Neural cell (in vitro differentiated cells): ENCODE data around the gene TPSD1. TPM values are rescaled to one million over a fixed set of nuclear protein-coding genes. Genes with fewer than 3 reads are reported as not detected.

Experiments used
- H2AFZ ChIP-seq: fragments of 200-600, 300-800 bp; sonication (generic), shearing (Covaris generic); 2 replicates; pipeline ENCODE4 v1.6.0; 2014; ENCODE audit warnings: low read depth, mild to moderate bottlenecking, antibody characterized with exemption, low read length, moderate library complexity
- H3F3A ChIP-seq: fragments of 200-600 bp; shearing (Covaris generic); 2 replicates; pipeline ENCODE4 v1.6.1; 2016; ENCODE audit warnings: mild to moderate bottlenecking, moderate library complexity, mixed read lengths, antibody characterized with exemption, low read length; ENCODE audit not compliant: insufficient read depth, poor library complexity, severe bottlenecking
- H3K27ac ChIP-seq: fragments of 200-600, 300-800 bp; sonication (generic), shearing (Covaris generic); 2 replicates; pipeline ENCODE4 v1.5.1; 2014; ENCODE audit warnings: mild to moderate bottlenecking, low read length, moderate library complexity
- H3K27me3 ChIP-seq: fragments of 300-800, 200-600 bp; sonication (generic), shearing (Covaris generic); 2 replicates; pipeline ENCODE4 v1.6.0; 2014; ENCODE audit warnings: mild to moderate bottlenecking, low read depth, low read length, moderate library complexity; ENCODE audit not compliant: insufficient read depth
- H3K36me3 ChIP-seq: fragments of 300-800, 200-600 bp; sonication (generic), shearing (Covaris generic); 2 replicates; pipeline ENCODE4 v1.5.1; 2014; ENCODE audit warnings: mild to moderate bottlenecking, antibody characterized with exemption, low read length, moderate library complexity; ENCODE audit not compliant: insufficient read depth
- H3K4me2 ChIP-seq: fragments of 300-800, 200-600 bp; sonication (generic), shearing (Covaris generic); 2 replicates; pipeline ENCODE4 v1.6.0; 2014; ENCODE audit warnings: mild to moderate bottlenecking, low read length
- H3K4me3 ChIP-seq: fragments of 300-800, 200-600 bp; sonication (generic), shearing (Covaris generic); 2 replicates; pipeline ENCODE4 v1.5.1; 2014; ENCODE audit warnings: mild to moderate bottlenecking, low read length, moderate library complexity
- H3K79me2 ChIP-seq: fragments of 200-600 bp; shearing (Covaris generic); replicated peaks from 2 replicates; pipeline ENCODE4 v1.6.0; 2014; ENCODE audit warnings: mild to moderate bottlenecking, low read length, moderate library complexity; ENCODE audit not compliant: insufficient read depth
- H3K9ac ChIP-seq: fragments of 300-800, 200-600 bp; sonication (generic), shearing (Covaris generic); 2 replicates; pipeline ENCODE4 v1.6.1; 2016; ENCODE audit warnings: mild to moderate bottlenecking, low read length, mixed read lengths
- H3K9me2 ChIP-seq: fragments of 200-600 bp; shearing (Covaris generic); 2 replicates; pipeline ENCODE4 v1.6.1; 2016; ENCODE audit warnings: mild to moderate bottlenecking, low read length, mixed read lengths; ENCODE audit not compliant: insufficient read depth
- H3K9me3 ChIP-seq: fragments of 200-600, 300-800 bp; sonication (generic), shearing (Covaris generic); 2 replicates; pipeline ENCODE4 v1.6.1; 2016; ENCODE audit warnings: mild to moderate bottlenecking, mixed run types, low read length, moderate library complexity, mixed read lengths
- H4K20me1 ChIP-seq: fragments of 200-600 bp; shearing (Covaris generic); 2 replicates; pipeline ENCODE4 v1.6.1; 2016; ENCODE audit warnings: mild to moderate bottlenecking, mixed run types; ENCODE audit not compliant: insufficient read depth
- EP300 ChIP-seq: fragments of 450-650 bp; conservative IDR thresholded peaks from 2 replicates; pipeline ENCODE4 v1.6.1; 2014; ENCODE audit warnings: antibody characterized with exemption, mild to moderate bottlenecking, moderate library complexity; ENCODE audit not compliant: poor library complexity, severe bottlenecking
- EZH2 ChIP-seq: fragments of 200-600, 300-800 bp; shearing (Covaris generic), sonication (generic); IDR thresholded peaks from 2 replicates; pipeline ENCODE4 v1.6.1; 2014; ENCODE audit warnings: antibody characterized with exemption, low read length, borderline replicate concordance, mild to moderate bottlenecking; ENCODE audit not compliant: insufficient read depth, poor library complexity, severe bottlenecking
- MXI1 ChIP-seq: fragments of 450-650 bp; conservative IDR thresholded peaks from 2 replicates; pipeline ENCODE4 v1.6.1; 2014; ENCODE audit warnings: antibody characterized with exemption, mild to moderate bottlenecking; ENCODE audit not compliant: poor library complexity, severe bottlenecking
- POLR2AphosphoS5 ChIP-seq: IDR thresholded peaks from 2 replicates; pipeline ENCODE4 v1.6.1; 2012
- RAD21 ChIP-seq: fragments of 450-650 bp; conservative IDR thresholded peaks from 2 replicates; pipeline ENCODE4 v1.6.1; 2014; ENCODE audit warnings: antibody characterized with exemption, mild to moderate bottlenecking, moderate library complexity
- SMC3 ChIP-seq: fragments of 450-650 bp; conservative IDR thresholded peaks from 2 replicates; pipeline ENCODE4 v1.6.1; 2014; ENCODE audit warnings: antibody characterized with exemption, mild to moderate bottlenecking, moderate library complexity; ENCODE audit not compliant: poor library complexity
- TAF1 ChIP-seq: IDR thresholded peaks from 2 replicates; pipeline ENCODE4 v1.6.1; 2012; ENCODE audit warnings: low read depth
- polyA plus RNA-seq: library from polyadenylated mRNA; depleted of rRNA; stranded (reverse); fragments of >200 nt; gene quantifications from 2 replicates; pipeline ENCODE4 v1.2.3, GENCODE V29; 2014
- TF ChIP-seq, protein P1 (sequence below): IDR thresholded peaks from 2 replicates; pipeline ENCODE4 v1.6.1; 2012; ENCODE audit warnings: borderline replicate concordance
- TF ChIP-seq, protein P2 (sequence below): fragments of 450-650 bp; IDR thresholded peaks from 2 replicates; pipeline ENCODE4 v1.5.1; 2014; ENCODE audit warnings: antibody characterized with exemption, mild to moderate bottlenecking, moderate library complexity; ENCODE audit not compliant: poor library complexity, severe bottlenecking

Gene TPSD1
- polyA plus RNA-seq, 1 donor from 2014 or later: not detected

DNA sequence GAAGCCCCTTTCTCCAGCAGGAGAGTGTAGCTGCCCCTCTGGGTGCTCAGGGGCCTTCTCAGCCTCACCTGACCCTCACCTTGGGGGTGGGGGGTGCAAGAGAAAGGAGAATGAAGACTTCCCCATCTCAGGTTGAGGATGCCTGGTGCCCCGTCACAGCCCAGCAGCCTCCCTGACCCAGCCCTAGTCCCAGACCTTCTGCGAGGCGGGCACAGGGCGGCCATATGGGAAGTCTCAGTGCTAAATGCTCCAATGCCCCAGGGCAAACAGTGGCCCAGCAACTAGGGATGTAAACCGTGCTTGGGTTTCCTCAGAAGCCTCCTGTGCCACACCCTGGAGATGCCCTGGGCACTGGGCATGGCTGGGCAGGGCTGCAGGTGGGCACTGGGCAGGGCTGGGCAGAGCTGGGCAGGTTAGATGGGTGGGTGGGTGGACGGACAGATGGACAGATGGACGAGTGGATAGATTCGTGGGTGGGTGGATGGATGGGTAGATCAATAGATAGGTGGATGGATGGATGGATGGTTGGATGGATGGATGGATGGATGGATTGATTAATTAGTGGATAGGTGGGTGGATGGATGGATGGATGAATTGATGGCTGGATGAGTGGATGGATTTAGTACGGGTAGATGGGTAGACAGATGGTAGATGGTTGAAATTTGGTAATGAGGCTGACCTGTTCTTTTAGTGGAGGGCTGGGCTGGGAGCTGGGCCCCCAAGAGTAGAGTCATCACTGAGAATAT, 16.8 kb downstream of the TPSD1 start:
- Histone ChIP-seq H3K4me2 (no peak overlapping the region), H3K4me3 (no peak overlapping the region), H3K27ac (no peak overlapping the region), H3K27me3 (no peaks in the 10 kb centered on the region), H3K9ac (no peak overlapping the region), H3K79me2 (no peaks in the 10 kb centered on the region), H3K9me2 (no peaks in the 10 kb centered on the region), H3F3A (no peaks in the 10 kb centered on the region), H3K9me3 (no peaks in the 10 kb centered on the region), H4K20me1 (no peaks in the 10 kb centered on the region), H2AFZ (no peak overlapping the region), H3K36me3 (no peaks in the 10 kb centered on the region)
- TF ChIP-seq EZH2: no peak

DNA sequence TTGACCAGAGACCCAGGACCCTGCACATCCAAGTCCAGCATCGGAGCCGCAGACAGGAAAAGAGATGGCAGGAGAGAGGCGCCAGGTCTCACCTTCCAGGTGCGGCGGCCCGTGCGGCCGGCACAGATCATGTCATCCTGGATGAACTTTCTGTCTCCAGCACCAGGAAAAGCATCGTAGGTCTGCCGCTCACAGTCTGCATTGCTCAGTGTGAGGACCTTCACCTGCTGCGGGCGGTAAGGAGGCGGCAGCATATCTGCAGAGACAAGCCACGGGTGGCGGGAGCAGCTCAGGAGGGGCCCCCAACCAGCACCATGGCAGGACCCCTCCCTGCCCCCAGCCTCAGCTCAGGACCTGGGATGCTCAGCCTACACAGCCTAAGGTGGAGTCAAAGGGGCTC, 17.9 kb downstream of the TPSD1 start:
- Histone ChIP-seq H3K4me3 (no peak overlapping the region), H3K9me2 (no peaks in the 10 kb centered on the region)

More for the DNA sequence above, 17.9 kb downstream of the TPSD1 start:
- no peaks in the 10 kb centered on the region for H3K27me3 ChIP-seq
- TF ChIP-seq EP300 (no peak), MXI1 (no peak), POLR2AphosphoS5 (no peak), SMC3 (no peak), RAD21 (no peak), TAF1 (no peak), EZH2 (no peak)
- TF ChIP-seq, protein P1, sequence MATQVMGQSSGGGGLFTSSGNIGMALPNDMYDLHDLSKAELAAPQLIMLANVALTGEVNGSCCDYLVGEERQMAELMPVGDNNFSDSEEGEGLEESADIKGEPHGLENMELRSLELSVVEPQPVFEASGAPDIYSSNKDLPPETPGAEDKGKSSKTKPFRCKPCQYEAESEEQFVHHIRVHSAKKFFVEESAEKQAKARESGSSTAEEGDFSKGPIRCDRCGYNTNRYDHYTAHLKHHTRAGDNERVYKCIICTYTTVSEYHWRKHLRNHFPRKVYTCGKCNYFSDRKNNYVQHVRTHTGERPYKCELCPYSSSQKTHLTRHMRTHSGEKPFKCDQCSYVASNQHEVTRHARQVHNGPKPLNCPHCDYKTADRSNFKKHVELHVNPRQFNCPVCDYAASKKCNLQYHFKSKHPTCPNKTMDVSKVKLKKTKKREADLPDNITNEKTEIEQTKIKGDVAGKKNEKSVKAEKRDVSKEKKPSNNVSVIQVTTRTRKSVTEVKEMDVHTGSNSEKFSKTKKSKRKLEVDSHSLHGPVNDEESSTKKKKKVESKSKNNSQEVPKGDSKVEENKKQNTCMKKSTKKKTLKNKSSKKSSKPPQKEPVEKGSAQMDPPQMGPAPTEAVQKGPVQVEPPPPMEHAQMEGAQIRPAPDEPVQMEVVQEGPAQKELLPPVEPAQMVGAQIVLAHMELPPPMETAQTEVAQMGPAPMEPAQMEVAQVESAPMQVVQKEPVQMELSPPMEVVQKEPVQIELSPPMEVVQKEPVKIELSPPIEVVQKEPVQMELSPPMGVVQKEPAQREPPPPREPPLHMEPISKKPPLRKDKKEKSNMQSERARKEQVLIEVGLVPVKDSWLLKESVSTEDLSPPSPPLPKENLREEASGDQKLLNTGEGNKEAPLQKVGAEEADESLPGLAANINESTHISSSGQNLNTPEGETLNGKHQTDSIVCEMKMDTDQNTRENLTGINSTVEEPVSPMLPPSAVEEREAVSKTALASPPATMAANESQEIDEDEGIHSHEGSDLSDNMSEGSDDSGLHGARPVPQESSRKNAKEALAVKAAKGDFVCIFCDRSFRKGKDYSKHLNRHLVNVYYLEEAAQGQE: no peak
- TF ChIP-seq, protein P2, sequence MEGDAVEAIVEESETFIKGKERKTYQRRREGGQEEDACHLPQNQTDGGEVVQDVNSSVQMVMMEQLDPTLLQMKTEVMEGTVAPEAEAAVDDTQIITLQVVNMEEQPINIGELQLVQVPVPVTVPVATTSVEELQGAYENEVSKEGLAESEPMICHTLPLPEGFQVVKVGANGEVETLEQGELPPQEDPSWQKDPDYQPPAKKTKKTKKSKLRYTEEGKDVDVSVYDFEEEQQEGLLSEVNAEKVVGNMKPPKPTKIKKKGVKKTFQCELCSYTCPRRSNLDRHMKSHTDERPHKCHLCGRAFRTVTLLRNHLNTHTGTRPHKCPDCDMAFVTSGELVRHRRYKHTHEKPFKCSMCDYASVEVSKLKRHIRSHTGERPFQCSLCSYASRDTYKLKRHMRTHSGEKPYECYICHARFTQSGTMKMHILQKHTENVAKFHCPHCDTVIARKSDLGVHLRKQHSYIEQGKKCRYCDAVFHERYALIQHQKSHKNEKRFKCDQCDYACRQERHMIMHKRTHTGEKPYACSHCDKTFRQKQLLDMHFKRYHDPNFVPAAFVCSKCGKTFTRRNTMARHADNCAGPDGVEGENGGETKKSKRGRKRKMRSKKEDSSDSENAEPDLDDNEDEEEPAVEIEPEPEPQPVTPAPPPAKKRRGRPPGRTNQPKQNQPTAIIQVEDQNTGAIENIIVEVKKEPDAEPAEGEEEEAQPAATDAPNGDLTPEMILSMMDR: no peak
- no peak overlapping the region for H3K9ac ChIP-seq
- H2AFZ ChIP-seq: no peak overlapping the region
- H3K4me2 ChIP-seq: no peak overlapping the region
- no peaks in the 10 kb centered on the region for H3F3A ChIP-seq
- H3K9me3 ChIP-seq: no peaks in the 10 kb centered on the region
- no peaks in the 10 kb centered on the region for H3K36me3 ChIP-seq
- H3K79me2 ChIP-seq: no peaks in the 10 kb centered on the region
- H3K27ac ChIP-seq: no peak overlapping the region
- no peaks in the 10 kb centered on the region for H4K20me1 ChIP-seq
